ENCODE data around the gene KRTAP19-2. TPM values are rescaled to one million over a fixed set of nuclear protein-coding genes. Genes with fewer than 3 reads are reported as not detected.

KRTAP19-2 gene
- total and polyA plus RNA-seq, 7 experiments from 2014 or later: not detected

DNA sequence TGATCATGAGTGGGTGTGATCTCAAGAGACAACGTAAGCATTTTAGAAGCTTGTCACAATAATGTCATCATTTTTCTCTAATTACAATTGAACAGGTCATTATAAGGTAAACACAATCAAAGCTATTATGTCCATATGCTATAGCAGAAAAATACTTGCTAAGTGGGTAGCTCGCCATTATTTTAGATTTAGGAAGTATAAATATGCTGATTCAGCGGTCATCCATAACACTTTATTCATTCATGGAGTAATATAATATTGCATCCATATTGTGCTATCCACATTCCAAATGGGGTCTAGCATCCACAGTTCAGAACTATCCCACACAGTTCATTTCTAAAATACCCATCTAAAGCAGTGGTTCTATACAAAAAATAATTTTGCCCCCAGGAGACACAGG, 38.7 kb downstream of the KRTAP19-2 start:
- intact Hi-C loops (cut with micrococcal nuclease): no loop called here
- no peaks in the 10 kb centered on the region for H3K27me3 ChIP-seq (ENCODE audit: control insufficient read depth in 2 of 2, insufficient read depth in 2 of 2, low read length in 2 of 2)
- Mint-ChIP-seq H3K9me3 (peaks cover 0 to 9% (median 0%) of the 10 kb centered on the region in 11 donors), H3K4me1 (peaks cover 0 to 6% (median 0%) of the 10 kb centered on the region in 7 donors), H3K27me3 (peaks cover 0 to 32% (median 7%) of the 10 kb centered on the region in 5 donors), H3K4me3 (no peak overlapping the region), H3K27ac (no peak overlapping the region), H3K36me3 (no peaks in the 10 kb centered on the region)
- H3K36me3 ChIP-seq (ENCODE audit: control insufficient read depth in 2 of 3, insufficient read depth in 3 of 3, low read length in 3 of 3): no peaks in the 10 kb centered on the region
- no peaks in the 10 kb centered on the region for H3K4me1 ChIP-seq (ENCODE audit: control insufficient read depth in 2 of 2, insufficient read depth in 2 of 2, low read length in 2 of 2)
- ATAC-seq: no peak
- no peak overlapping the region for H3K27ac ChIP-seq (ENCODE audit: low read depth, low read length)
- no peaks in the 10 kb centered on the region for H3K9me3 ChIP-seq (ENCODE audit: control insufficient read depth in 2 of 3, low read length in 3 of 3)
- DNase-seq: no peak
- POLR2A ChIA-PET: no interaction called here
- H3K4me3 ChIP-seq (ENCODE audit: low read length): no peak overlapping the region
- CTCF ChIA-PET: no interaction called here

DNA sequence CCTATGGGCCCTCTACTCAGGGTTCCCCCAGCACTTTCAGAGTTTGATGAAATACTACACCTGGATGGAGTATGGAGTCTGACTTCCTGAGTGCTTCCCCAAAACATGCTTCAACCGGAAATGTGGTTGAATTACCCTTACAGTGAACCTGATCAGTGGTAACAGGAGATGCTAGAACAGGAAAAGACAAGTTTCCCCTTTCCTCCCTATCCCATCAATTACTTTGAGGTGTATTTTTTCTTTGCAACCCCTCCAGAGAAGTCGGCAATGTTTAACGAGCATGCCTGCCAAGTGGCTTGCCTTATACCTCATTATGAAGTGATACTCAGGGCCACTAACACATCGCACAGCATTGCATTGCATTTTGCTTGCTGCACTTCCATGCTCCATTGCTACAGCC, 40.2 kb downstream of the KRTAP19-2 start:
- H3K36me3 Mint-ChIP-seq: no peaks in the 10 kb centered on the region
- H3K27me3 Mint-ChIP-seq: peaks cover 0 to 32% (median 7%) of the 10 kb centered on the region in 5 donors
- CTCF ChIA-PET: no interaction called here

DNA sequence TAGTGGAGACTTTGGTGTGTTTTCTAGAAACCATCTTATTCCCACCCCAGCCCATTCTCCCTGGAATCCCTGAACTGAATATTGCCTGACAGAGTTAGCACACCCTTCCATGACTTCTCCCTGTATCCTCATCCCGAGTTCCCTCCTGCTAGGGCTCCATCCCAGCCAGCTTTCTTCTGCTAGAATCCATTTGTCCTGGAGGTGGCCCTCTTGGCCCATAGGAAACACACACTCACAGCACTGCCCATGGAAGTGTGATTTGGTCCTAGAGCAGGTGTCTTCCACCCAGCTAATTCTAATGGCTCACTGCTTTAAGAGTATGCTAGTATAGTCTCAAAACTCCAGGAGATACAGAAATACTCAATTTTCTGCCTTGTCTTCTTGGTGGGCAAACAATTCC, 43.0 kb downstream of the KRTAP19-2 start:
- intact Hi-C loops (cut with micrococcal nuclease): no loop called here
- no peaks in the 10 kb centered on the region for H3K9me3 ChIP-seq (ENCODE audit: control insufficient read depth in 2 of 3, low read length in 3 of 3)
- no peak overlapping the region for H3K4me3 Mint-ChIP-seq
- no peaks in the 10 kb centered on the region for H3K36me3 ChIP-seq (ENCODE audit: control insufficient read depth in 2 of 3, insufficient read depth in 3 of 3, low read length in 3 of 3)
- ChIA-PET POLR2A (no interaction called here), CTCF (no interaction called here)
- H3K27ac Mint-ChIP-seq: no peak overlapping the region
- DNase-seq: no peak
- H3K4me1 Mint-ChIP-seq: peaks cover 0 to 6% (median 0%) of the 10 kb centered on the region in 7 donors
- H3K27me3 ChIP-seq (ENCODE audit: control insufficient read depth in 2 of 2, insufficient read depth in 2 of 2, low read length in 2 of 2): no peaks in the 10 kb centered on the region
- H3K27me3 Mint-ChIP-seq: peaks cover 0 to 35% (median 14%) of the 10 kb centered on the region in 5 donors
- H3K4me3 ChIP-seq (ENCODE audit: low read length): no peak overlapping the region
- H3K4me1 ChIP-seq (ENCODE audit: control insufficient read depth in 2 of 2, insufficient read depth in 2 of 2, low read length in 2 of 2): no peaks in the 10 kb centered on the region
- H3K36me3 Mint-ChIP-seq: no peaks in the 10 kb centered on the region
- ATAC-seq: no peak
- no peak overlapping the region for H3K27ac ChIP-seq (ENCODE audit: low read depth, low read length)
- H3K9me3 Mint-ChIP-seq: peaks cover 0 to 6% (median 0%) of the 10 kb centered on the region in 11 donors

More for the DNA sequence above, 40.2 kb downstream of the KRTAP19-2 start:
- DNase-seq (no peak), ATAC-seq (no peak)
- Mint-ChIP-seq H3K9me3 (peaks cover 0 to 9% (median 0%) of the 10 kb centered on the region in 11 donors), H3K27ac (no peak overlapping the region), H3K4me1 (peaks cover 0 to 6% (median 0%) of the 10 kb centered on the region in 7 donors), H3K4me3 (no peak overlapping the region)
- Histone ChIP-seq H3K27me3 (ENCODE audit: control insufficient read depth in 2 of 2, insufficient read depth in 2 of 2, low read length in 2 of 2) (no peaks in the 10 kb centered on the region), H3K36me3 (ENCODE audit: control insufficient read depth in 2 of 3, insufficient read depth in 3 of 3, low read length in 3 of 3) (no peaks in the 10 kb centered on the region), H3K27ac (ENCODE audit: low read depth, low read length) (no peak overlapping the region), H3K9me3 (ENCODE audit: control insufficient read depth in 2 of 3, low read length in 3 of 3) (no peaks in the 10 kb centered on the region), H3K4me1 (ENCODE audit: control insufficient read depth in 2 of 2, insufficient read depth in 2 of 2, low read length in 2 of 2) (no peaks in the 10 kb centered on the region), H3K4me3 (ENCODE audit: low read length) (no peak overlapping the region)
- intact Hi-C loops (cut with micrococcal nuclease): no loop called here
- POLR2A ChIA-PET: no interaction called here

DNA sequence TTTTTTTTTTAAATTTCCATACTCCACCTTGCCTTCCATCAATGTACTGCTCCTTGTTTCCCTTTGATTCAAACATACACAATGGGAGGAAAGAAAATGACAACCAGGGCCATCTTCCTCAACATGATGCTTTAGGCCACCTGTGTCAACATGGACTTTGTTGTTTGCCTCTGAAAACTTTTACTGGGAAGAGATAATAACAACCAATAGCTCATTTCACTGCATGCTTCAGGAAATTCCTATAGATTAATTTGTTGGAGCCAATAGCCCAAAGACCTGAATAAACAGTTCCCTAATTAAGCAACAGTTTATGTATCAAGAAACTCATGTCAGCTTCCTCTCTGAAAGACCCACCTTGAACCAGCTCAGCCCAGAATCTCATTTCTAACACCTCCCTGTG, 44.0 kb downstream of the KRTAP19-2 start:
- intact Hi-C loops (cut with micrococcal nuclease): no loop called here
- peaks cover 0 to 31% (median 14%) of the 10 kb centered on the region in 5 donors for H3K27me3 Mint-ChIP-seq

DNA sequence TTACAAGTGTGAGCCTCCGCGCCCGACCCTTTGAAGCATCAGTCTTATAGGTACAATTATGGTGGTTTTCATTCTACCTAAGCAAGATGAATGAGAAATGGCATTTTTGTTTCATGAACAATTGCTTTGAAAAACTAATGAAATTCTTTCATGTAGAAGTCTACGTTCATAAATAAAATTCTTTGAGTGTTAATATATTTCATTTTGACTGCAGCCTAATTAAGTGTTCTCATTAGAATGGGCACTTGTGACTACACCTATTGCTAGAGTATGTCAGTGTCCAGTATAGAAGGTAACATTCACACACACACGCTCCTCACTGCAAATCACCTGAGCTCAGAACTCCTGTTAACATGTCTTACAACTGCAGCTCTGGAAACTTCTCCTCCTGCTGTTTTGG, 47.3 kb downstream of the KRTAP19-2 start, which contains the start of gene KRTAP15-1:
Gene KRTAP15-1 (plus strand): TSS at position 301 of the 400 bp plus-strand sequence. CDS start 53 bp downstream, at position 354.
- ChIA-PET POLR2A (no interaction called here), CTCF (no interaction called here)
- Mint-ChIP-seq H3K27me3 (peaks cover 0 to 29% (median 11%) of the 10 kb centered on the region in 5 donors), H3K9me3 (peaks cover 0 to 3% (median 0%) of the 10 kb centered on the region in 11 donors), H3K36me3 (no peaks in the 10 kb centered on the region), H3K4me3 (no peak within 1 kb of the TSS), H3K4me1 (no peaks in the 10 kb centered on the region), H3K27ac (no peak within 1 kb of the TSS)
- Histone ChIP-seq H3K4me3 (ENCODE audit: low read length) (no peak within 1 kb of the TSS), H3K36me3 (ENCODE audit: control insufficient read depth in 2 of 3, insufficient read depth in 3 of 3, low read length in 3 of 3) (no peaks in the 10 kb centered on the region), H3K9me3 (ENCODE audit: control insufficient read depth in 2 of 3, low read length in 3 of 3) (no peaks in the 10 kb centered on the region), H3K4me1 (ENCODE audit: control insufficient read depth in 2 of 2, insufficient read depth in 2 of 2, low read length in 2 of 2) (no peaks in the 10 kb centered on the region), H3K27me3 (ENCODE audit: control insufficient read depth in 2 of 2, insufficient read depth in 2 of 2, low read length in 2 of 2) (no peaks in the 10 kb centered on the region), H3K27ac (ENCODE audit: low read depth, low read length) (no peak within 1 kb of the TSS)
- DNase-seq (no peak), ATAC-seq (no peak)
- intact Hi-C loops (cut with micrococcal nuclease): no loop called here

More for the DNA sequence above, 44.0 kb downstream of the KRTAP19-2 start:
- ChIA-PET CTCF (no interaction called here), POLR2A (no interaction called here)
- no peak overlapping the region for H3K27ac Mint-ChIP-seq
- Histone ChIP-seq H3K27ac (ENCODE audit: low read depth, low read length) (no peak overlapping the region), H3K4me3 (ENCODE audit: low read length) (no peak overlapping the region), H3K9me3 (ENCODE audit: control insufficient read depth in 2 of 3, low read length in 3 of 3) (no peaks in the 10 kb centered on the region), H3K36me3 (ENCODE audit: control insufficient read depth in 2 of 3, insufficient read depth in 3 of 3, low read length in 3 of 3) (no peaks in the 10 kb centered on the region), H3K27me3 (ENCODE audit: control insufficient read depth in 2 of 2, insufficient read depth in 2 of 2, low read length in 2 of 2) (no peaks in the 10 kb centered on the region), H3K4me1 (ENCODE audit: control insufficient read depth in 2 of 2, insufficient read depth in 2 of 2, low read length in 2 of 2) (no peaks in the 10 kb centered on the region)
- H3K4me3 Mint-ChIP-seq: no peak overlapping the region
- DNase-seq (no peak), ATAC-seq (no peak)
- H3K9me3 Mint-ChIP-seq: peaks cover 0 to 6% (median 0%) of the 10 kb centered on the region in 11 donors
- no peaks in the 10 kb centered on the region for H3K36me3 Mint-ChIP-seq
- H3K4me1 Mint-ChIP-seq: peaks cover 0 to 6% (median 0%) of the 10 kb centered on the region in 7 donors

Other genes with a start within 250 kb of the KRTAP19-2 start
- gene KRTAP24-1, start 204.5 kb downstream of the KRTAP19-2 start, total RNA-seq: not detected
- gene KRTAP24-1, start 204.5 kb downstream of the KRTAP19-2 start, polyA plus RNA-seq: not detected
- not detected for gene KRTAP25-1, start 197.9 kb downstream of the KRTAP19-2 start, total RNA-seq
- not detected for gene KRTAP25-1, start 197.9 kb downstream of the KRTAP19-2 start, polyA plus RNA-seq
- not detected for gene KRTAP26-1, start 167.1 kb downstream of the KRTAP19-2 start, total RNA-seq
- not detected for gene KRTAP26-1, start 167.1 kb downstream of the KRTAP19-2 start, polyA plus RNA-seq
- gene KRTAP27-1, start 149.7 kb downstream of the KRTAP19-2 start, total RNA-seq: not detected
- not detected for gene KRTAP27-1, start 149.7 kb downstream of the KRTAP19-2 start, polyA plus RNA-seq
- not detected for gene KRTAP23-1, start 138.8 kb downstream of the KRTAP19-2 start, total RNA-seq
- gene KRTAP23-1, start 138.8 kb downstream of the KRTAP19-2 start, polyA plus RNA-seq: not detected
- gene KRTAP13-2, start 115.2 kb downstream of the KRTAP19-2 start, total RNA-seq: not detected
- not detected for gene KRTAP13-2, start 115.2 kb downstream of the KRTAP19-2 start, polyA plus RNA-seq
- not detected for gene KRTAP13-1, start 91.4 kb downstream of the KRTAP19-2 start, total RNA-seq
- gene KRTAP13-1, start 91.4 kb downstream of the KRTAP19-2 start, polyA plus RNA-seq: not detected
- not detected for gene KRTAP13-3, start 61.5 kb downstream of the KRTAP19-2 start, total RNA-seq
- not detected for gene KRTAP13-3, start 61.5 kb downstream of the KRTAP19-2 start, polyA plus RNA-seq
- not detected for gene KRTAP13-4, start 57.2 kb downstream of the KRTAP19-2 start, total RNA-seq
- not detected for gene KRTAP13-4, start 57.2 kb downstream of the KRTAP19-2 start, polyA plus RNA-seq
- gene KRTAP15-1, start 47.2 kb downstream of the KRTAP19-2 start, total RNA-seq: not detected
- not detected for gene KRTAP15-1, start 47.2 kb downstream of the KRTAP19-2 start, polyA plus RNA-seq
- gene KRTAP19-1, start 7.1 kb downstream of the KRTAP19-2 start, total RNA-seq: not detected
- not detected for gene KRTAP19-1, start 7.1 kb downstream of the KRTAP19-2 start, polyA plus RNA-seq
- not detected for gene KRTAP19-3, start 4.6 kb upstream of the KRTAP19-2 start, total RNA-seq
- not detected for gene KRTAP19-3, start 4.6 kb upstream of the KRTAP19-2 start, polyA plus RNA-seq
- not detected for gene KRTAP19-4, start 9.7 kb upstream of the KRTAP19-2 start, total RNA-seq
- not detected for gene KRTAP19-4, start 9.7 kb upstream of the KRTAP19-2 start, polyA plus RNA-seq
- not detected for gene KRTAP19-5, start 14.7 kb upstream of the KRTAP19-2 start, total RNA-seq
- not detected for gene KRTAP19-5, start 14.7 kb upstream of the KRTAP19-2 start, polyA plus RNA-seq
- gene KRTAP19-6, start 54.4 kb upstream of the KRTAP19-2 start, total RNA-seq: not detected
- not detected for gene KRTAP19-6, start 54.4 kb upstream of the KRTAP19-2 start, polyA plus RNA-seq
- not detected for gene KRTAP19-7, start 73.9 kb upstream of the KRTAP19-2 start, total RNA-seq
- gene KRTAP19-7, start 73.9 kb upstream of the KRTAP19-2 start, polyA plus RNA-seq: not detected
- gene KRTAP22-2, start 103.0 kb upstream of the KRTAP19-2 start, total RNA-seq: not detected
- gene KRTAP22-2, start 103.0 kb upstream of the KRTAP19-2 start, polyA plus RNA-seq: not detected
- gene KRTAP6-3, start 105.0 kb upstream of the KRTAP19-2 start, total RNA-seq: not detected
- not detected for gene KRTAP6-3, start 105.0 kb upstream of the KRTAP19-2 start, polyA plus RNA-seq
- not detected for gene KRTAP6-2, start 111.5 kb upstream of the KRTAP19-2 start, total RNA-seq
- not detected for gene KRTAP6-2, start 111.5 kb upstream of the KRTAP19-2 start, polyA plus RNA-seq
- gene KRTAP22-1, start 113.7 kb upstream of the KRTAP19-2 start, total RNA-seq: not detected
- not detected for gene KRTAP22-1, start 113.7 kb upstream of the KRTAP19-2 start, polyA plus RNA-seq
- gene KRTAP6-1, start 126.5 kb upstream of the KRTAP19-2 start, total RNA-seq: not detected
- gene KRTAP6-1, start 126.5 kb upstream of the KRTAP19-2 start, polyA plus RNA-seq: not detected
- gene KRTAP20-1, start 129.0 kb upstream of the KRTAP19-2 start, total RNA-seq: not detected
- gene KRTAP20-1, start 129.0 kb upstream of the KRTAP19-2 start, polyA plus RNA-seq: not detected
- not detected for gene KRTAP20-4, start 133.2 kb upstream of the KRTAP19-2 start, total RNA-seq
- not detected for gene KRTAP20-4, start 133.2 kb upstream of the KRTAP19-2 start, polyA plus RNA-seq
- not detected for gene KRTAP20-2, start 147.8 kb upstream of the KRTAP19-2 start, total RNA-seq
- not detected for gene KRTAP20-2, start 147.8 kb upstream of the KRTAP19-2 start, polyA plus RNA-seq
- not detected for gene KRTAP20-3, start 155.4 kb upstream of the KRTAP19-2 start, total RNA-seq
- gene KRTAP20-3, start 155.4 kb upstream of the KRTAP19-2 start, polyA plus RNA-seq: not detected
- not detected for gene KRTAP21-3, start 231.3 kb upstream of the KRTAP19-2 start, total RNA-seq
- gene KRTAP21-3, start 231.3 kb upstream of the KRTAP19-2 start, polyA plus RNA-seq: not detected

All from naive thymus-derived CD4-positive, alpha-beta T cell (primary cell).